Kidney (tissue), 14 donors: ENCODE data around the gene SOWAHD. TPM values are rescaled to one million over a fixed set of nuclear protein-coding genes. Genes with fewer than 3 reads are reported as not detected.
"Not testable (repeated sequence)": the region's sequence is repeated elsewhere in the genome, so short reads cannot be mapped to it uniquely, and the experiment has no call there.

Source experiments
- DNase-seq, 5 donors: peaks; one replicate each; pipeline ENCODE4 v3.0.0-alpha.2; 2013 to 2020
- FAIRE-seq: peaks from 2 replicates; lab custom pipeline; 2012; peaks lifted over from hg19 to GRCh38; lab: Jason Lieb, UNC
- H3K27ac ChIP-seq, 2 donors: one replicate each; pipeline ENCODE4 v1.7.0; 2013; ENCODE audit warnings: low read depth in 2 of 2, low read length in 2 of 2, inconsistent platforms in 1 of 2
- H3K27me3 ChIP-seq: one replicate; pipeline ENCODE4 v1.7.1; 2013; ENCODE audit warnings: low read length, inconsistent platforms; ENCODE audit not compliant: control insufficient read depth, insufficient read depth
- H3K36me3 ChIP-seq, 3 donors: one replicate each; pipeline versions ENCODE4 v1.7.0 to v1.7.1; 2013; ENCODE audit warnings: low read length in 3 of 3, control low read depth in 1 of 3, inconsistent platforms in 1 of 3; ENCODE audit not compliant: insufficient read depth in 3 of 3, control insufficient read depth in 2 of 3
- H3K4me1 ChIP-seq, 3 donors: one replicate each; pipeline versions ENCODE4 v1.7.0 to v1.7.1; 2013; ENCODE audit warnings: low read length in 3 of 3, inconsistent platforms in 1 of 3, low read depth in 1 of 3; ENCODE audit not compliant: control insufficient read depth in 2 of 3, insufficient read depth in 2 of 3
- H3K4me3 ChIP-seq, 3 donors: one replicate each; pipeline versions ENCODE4 v1.7.0 to v1.8.1; 2013; ENCODE audit warnings: low read length in 3 of 3, control low read depth in 1 of 3, inconsistent platforms in 1 of 3
- H3K9ac ChIP-seq, 3 donors: one replicate each; pipeline versions ENCODE4 v1.7.0 to v1.7.1; 2013; ENCODE audit warnings: low read length in 3 of 3, control low read depth in 1 of 3, inconsistent platforms in 1 of 3
- H3K9me3 ChIP-seq, 3 donors: one replicate each; pipeline versions ENCODE4 v1.7.0 to v1.7.1; 2013; ENCODE audit warnings: low read length in 3 of 3, control low read depth in 1 of 3, inconsistent platforms in 1 of 3; ENCODE audit not compliant: control insufficient read depth in 2 of 3, insufficient read depth in 1 of 3
- intact Hi-C: fragments of 100-400 bp; cut with DNase I; formaldehyde crosslinking; loops from one replicate; pipeline ENCODE4 v1.11.1; 2022
- polyA plus RNA-seq: library from polyadenylated mRNA; stranded (reverse); fragments of 350-450 nt; fragmentation: Illumina TruSeq; extraction: RNeasy Lipid Tissue Mini Kit (QIAGEN cat#74804); gene quantifications from one replicate; pipeline ENCODE4 v1.2.3, GENCODE V29; 2014; ENCODE audit warnings: low read depth, low replicate concordance; ENCODE audit not compliant: insufficient read depth
- total RNA-seq: library from RNA; stranded (reverse); fragmentation: NEBNext Ultra II Directional; extraction: Animal tissue kit (Norgen Biotek cat#: 25700); gene quantifications from one replicate; pipeline ENCODE4 v1.2.1, GENCODE V29; 2021
- TF ChIP-seq, protein P1 (sequence below): IDR thresholded peaks from 3 replicates; pipeline ENCODE4 v1.5.1; 2012; ENCODE audit warnings: mild to moderate bottlenecking, moderate library complexity, borderline replicate concordance; ENCODE audit not compliant: insufficient read depth; ENCODE audit errors: extremely low read depth
- donor health status: control.
- donor health status: control.
- donor health status: control.
- donor health status: control.
- donor health status: control.
- donor health status: DM: yes; HTN: yes; CAD: no.
- donor health status: Normal renal cell carcinoma (clear cell type).

SOWAHD gene
- total and polyA plus RNA-seq, 2 donors from 2014 or later: 0.92 to 1.3 TPM

DNA sequence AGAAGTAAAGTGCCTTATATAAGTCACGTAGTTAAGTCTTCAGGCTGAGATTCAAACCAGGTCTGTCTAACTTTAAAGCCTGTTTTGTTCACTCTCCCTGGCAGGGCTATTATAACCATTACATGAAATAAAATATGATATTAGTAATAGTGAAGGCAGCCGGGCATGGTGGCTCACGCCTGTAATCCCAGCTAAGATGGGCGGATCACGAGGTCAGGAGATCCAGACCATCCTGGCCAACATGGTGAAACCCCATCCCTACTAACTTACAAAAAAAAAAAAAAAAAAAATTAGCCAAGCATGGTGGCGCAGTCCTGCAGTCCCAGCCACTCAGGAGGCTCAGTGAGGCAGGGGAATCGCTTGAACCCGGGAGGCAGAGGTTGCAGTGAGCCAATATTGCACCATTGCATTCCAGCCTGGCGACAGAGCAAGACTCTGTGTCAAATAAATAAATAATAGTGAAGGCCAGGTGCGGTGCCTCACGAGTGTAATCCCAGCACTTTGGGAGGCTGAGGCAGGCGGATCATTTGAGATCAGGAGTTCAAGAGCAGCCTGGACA lies 22.1 kb upstream of the SOWAHD start:
- H3K9me3 ChIP-seq: no peaks in the 10 kb centered on the region
- H3K27me3 ChIP-seq: no peaks in the 10 kb centered on the region
- no peak overlapping the region for H3K9ac ChIP-seq
- no peaks in the 10 kb centered on the region for H3K36me3 ChIP-seq
- TF ChIP-seq, protein P1, sequence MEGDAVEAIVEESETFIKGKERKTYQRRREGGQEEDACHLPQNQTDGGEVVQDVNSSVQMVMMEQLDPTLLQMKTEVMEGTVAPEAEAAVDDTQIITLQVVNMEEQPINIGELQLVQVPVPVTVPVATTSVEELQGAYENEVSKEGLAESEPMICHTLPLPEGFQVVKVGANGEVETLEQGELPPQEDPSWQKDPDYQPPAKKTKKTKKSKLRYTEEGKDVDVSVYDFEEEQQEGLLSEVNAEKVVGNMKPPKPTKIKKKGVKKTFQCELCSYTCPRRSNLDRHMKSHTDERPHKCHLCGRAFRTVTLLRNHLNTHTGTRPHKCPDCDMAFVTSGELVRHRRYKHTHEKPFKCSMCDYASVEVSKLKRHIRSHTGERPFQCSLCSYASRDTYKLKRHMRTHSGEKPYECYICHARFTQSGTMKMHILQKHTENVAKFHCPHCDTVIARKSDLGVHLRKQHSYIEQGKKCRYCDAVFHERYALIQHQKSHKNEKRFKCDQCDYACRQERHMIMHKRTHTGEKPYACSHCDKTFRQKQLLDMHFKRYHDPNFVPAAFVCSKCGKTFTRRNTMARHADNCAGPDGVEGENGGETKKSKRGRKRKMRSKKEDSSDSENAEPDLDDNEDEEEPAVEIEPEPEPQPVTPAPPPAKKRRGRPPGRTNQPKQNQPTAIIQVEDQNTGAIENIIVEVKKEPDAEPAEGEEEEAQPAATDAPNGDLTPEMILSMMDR: no peak
- FAIRE-seq: no peak
- no peak overlapping the region for H3K27ac ChIP-seq
- H3K4me1 ChIP-seq: peaks cover 0 to 3% (median 0%) of the 10 kb centered on the region in 3 donors
- H3K4me3 ChIP-seq: no peak overlapping the region
- peak in 3 of 5 donors; percentile 22 to 47 (median 25) for DNase-seq
- intact Hi-C loops: no loop called here

DNA sequence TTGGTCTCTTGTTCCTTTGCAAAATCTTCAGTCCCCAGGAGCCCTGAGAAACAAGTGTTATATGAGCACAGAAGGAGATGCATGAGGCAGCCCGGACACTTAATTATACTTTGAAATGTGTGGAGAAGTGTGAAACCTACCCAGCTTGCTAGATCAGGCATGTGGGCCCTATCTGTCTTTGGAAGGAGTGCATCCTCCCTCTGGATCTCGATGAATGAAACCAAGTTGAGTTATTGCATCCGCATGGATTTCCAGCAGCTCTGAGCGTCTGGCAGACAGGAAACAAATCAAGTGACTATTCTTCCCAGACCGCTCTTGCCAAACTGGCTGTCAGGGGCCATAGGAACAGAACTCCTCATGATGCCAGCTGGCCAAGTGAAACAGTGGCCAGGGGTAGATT lies 19.6 kb upstream of the SOWAHD start:
- Histone ChIP-seq H3K27ac (no peak overlapping the region), H3K9me3 (no peaks in the 10 kb centered on the region), H3K27me3 (no peaks in the 10 kb centered on the region), H3K4me3 (no peak overlapping the region), H3K9ac (no peak overlapping the region), H3K4me1 (peaks cover 0 to 3% (median 0%) of the 10 kb centered on the region in 3 donors), H3K36me3 (no peaks in the 10 kb centered on the region)
- intact Hi-C loops: no loop called here
- FAIRE-seq: no peak
- peak in 3 of 5 donors; percentile 25 to 46 (median 40) for DNase-seq
- TF ChIP-seq, protein P1: no peak

DNA sequence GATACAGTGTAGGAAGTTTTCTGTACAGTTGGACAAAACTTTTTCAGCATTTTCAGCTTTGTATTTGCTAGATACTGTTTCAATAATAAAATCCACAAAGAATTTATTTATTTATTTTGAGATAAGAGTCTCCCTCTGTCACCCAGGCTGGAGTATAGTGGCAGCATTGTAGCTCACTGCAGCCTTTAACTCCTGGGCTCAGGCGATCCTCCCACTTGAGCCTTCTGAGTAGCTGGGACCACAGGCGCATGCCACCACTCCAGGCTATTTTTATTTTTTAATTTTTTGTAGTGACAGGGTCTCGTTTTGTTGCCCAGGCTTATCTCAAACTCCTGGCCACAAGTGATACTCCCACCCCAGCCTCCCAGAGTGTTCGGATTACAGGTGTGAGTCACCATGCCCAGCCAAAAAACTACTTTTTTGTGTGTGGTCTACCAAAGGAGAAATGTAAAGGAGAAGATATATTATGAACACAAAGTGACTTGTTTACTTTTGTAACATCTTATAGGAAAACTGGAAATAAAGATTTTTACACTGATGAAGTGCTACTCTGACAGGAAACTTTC lies 13.0 kb upstream of the SOWAHD start:
- no peaks in the 10 kb centered on the region for H3K4me1 ChIP-seq
- H3K36me3 ChIP-seq: no peaks in the 10 kb centered on the region
- H3K9ac ChIP-seq: no peak overlapping the region
- intact Hi-C loops: no loop called here
- no peaks in the 10 kb centered on the region for H3K27me3 ChIP-seq
- DNase-seq (no peak), FAIRE-seq (no peak)
- H3K4me3 ChIP-seq: no peak overlapping the region
- TF ChIP-seq, protein P1: no peak
- H3K27ac ChIP-seq: no peak overlapping the region
- no peaks in the 10 kb centered on the region for H3K9me3 ChIP-seq

DNA sequence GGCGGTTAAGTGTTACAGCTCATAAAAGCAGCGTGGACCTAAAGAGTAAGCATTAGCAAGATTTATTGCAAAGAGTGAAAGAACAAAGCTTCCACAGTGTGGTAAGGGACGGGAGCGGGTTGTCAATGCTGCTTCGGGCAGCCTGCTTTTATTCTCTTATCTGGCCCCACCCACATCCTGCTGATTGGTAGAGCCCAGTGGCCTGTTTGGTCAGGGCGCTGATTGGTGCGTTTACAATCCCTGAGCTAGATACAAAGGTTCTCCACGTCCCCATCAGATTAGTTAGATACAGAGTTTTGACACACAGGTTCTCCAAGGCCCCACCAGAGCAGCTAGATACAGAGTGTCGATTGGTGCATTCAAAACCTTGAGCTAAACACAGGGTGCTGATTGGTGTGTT lies 8.3 kb upstream of the SOWAHD start:
- H3K4me3 ChIP-seq, H3K27me3 ChIP-seq, intact Hi-C loops, H3K36me3 ChIP-seq, H3K4me1 ChIP-seq, H3K9ac ChIP-seq, FAIRE-seq, H3K9me3 ChIP-seq, DNase-seq, H3K27ac ChIP-seq: not testable (repeated sequence)

DNA sequence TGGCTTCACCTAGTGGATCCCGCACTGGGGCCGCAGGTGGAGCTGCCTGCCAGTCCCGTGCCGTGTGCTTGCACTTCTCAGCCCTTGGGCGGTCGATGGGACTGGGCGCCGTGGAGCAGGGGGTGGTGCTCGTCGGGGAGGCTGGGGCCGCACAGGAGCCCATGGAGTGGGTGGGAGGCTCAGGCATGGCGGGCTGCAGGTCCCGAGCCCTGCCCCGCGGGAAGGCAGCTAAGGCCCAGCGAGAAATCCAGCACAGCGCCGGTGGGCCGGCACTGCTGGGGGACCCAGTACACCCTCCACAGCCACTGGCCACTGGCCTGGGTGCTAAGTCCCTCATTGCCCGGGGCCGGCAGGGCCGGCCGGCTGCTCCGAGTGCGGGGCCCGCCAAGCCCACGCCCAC lies 7.6 kb upstream of the SOWAHD start:
- DNase-seq, H3K9ac ChIP-seq, H3K4me1 ChIP-seq, intact Hi-C loops, H3K27ac ChIP-seq, H3K36me3 ChIP-seq, H3K9me3 ChIP-seq, FAIRE-seq, H3K4me3 ChIP-seq, H3K27me3 ChIP-seq: not testable (repeated sequence)
